ENCODE data around the gene FCHSD2. TPM values are rescaled to one million over a fixed set of nuclear protein-coding genes. Genes with fewer than 3 reads are reported as not detected.

FCHSD2 gene
- polyA plus RNA-seq, 2 of the 4 experiments (the other 2 are of a cell fraction), result 10.5 to 19.0 TPM

DNA sequence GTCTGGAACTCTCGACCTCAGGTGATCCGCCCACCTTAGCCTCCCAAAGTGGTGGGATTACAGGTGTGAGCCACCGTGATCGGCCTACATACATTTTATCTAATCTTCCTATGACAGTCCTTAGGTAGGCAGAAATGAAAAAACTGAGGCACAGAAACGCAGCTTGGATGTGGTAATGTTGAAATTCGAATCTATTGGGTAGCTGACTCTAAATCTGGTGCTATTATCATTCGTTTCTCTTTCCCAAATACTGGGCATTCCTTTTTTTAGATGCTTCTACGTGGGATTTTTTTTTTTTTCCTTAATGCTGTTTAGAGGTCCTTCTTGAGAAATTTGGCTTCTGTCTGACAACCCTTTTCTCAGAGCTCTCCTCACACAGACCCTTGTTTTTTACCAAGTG, 41.5 kb downstream of the FCHSD2 start:
- CTCF ChIA-PET, result no interaction called here
- WGBS (ENCODE audit: missing lambda C conversion rate), result 89% methylated on average over 8 of the region's 8 CpGs
- no peak overlapping the region for H3K4me2 ChIP-seq
- H3K4me1 ChIP-seq, result no peaks in the 10 kb centered on the region
- H3K27ac ChIP-seq, result no peak overlapping the region
- FAIRE-seq, result no peak
- POLR2A ChIA-PET, result no interaction called here
- no peak overlapping the region for H3K4me3 ChIP-seq
- TF ChIP-seq CHD2 (IDR thresholded peaks at IDR 0.05; ENCODE audit: low read length, partially characterized antibody) (no peak), ELK1 (IDR thresholded peaks at IDR 0.05; ENCODE audit: low read depth, low read length) (no peak), HEYL (CRISPR knock-in tag; IDR thresholded peaks at IDR 0.05) (no peak), RCOR1 (IDR thresholded peaks at IDR 0.05; ENCODE audit: low read depth, low read length) (no peak), NFE2L2 (conservative IDR thresholded peaks at IDR 0.05; ENCODE audit: low read length) (no peak), ZNF302 (CRISPR knock-in tag; IDR thresholded peaks at IDR 0.05) (no peak), TP53 (CRISPR knock-in tag; IDR thresholded peaks at IDR 0.05) (no peak), ZC3H11A (IDR thresholded peaks at IDR 0.05) (no peak), NR3C1 (IDR thresholded peaks at IDR 0.05) (no peak), EP300 (IDR thresholded peaks at IDR 0.05) (no peak)
- TF ChIP-seq, protein P1, sequence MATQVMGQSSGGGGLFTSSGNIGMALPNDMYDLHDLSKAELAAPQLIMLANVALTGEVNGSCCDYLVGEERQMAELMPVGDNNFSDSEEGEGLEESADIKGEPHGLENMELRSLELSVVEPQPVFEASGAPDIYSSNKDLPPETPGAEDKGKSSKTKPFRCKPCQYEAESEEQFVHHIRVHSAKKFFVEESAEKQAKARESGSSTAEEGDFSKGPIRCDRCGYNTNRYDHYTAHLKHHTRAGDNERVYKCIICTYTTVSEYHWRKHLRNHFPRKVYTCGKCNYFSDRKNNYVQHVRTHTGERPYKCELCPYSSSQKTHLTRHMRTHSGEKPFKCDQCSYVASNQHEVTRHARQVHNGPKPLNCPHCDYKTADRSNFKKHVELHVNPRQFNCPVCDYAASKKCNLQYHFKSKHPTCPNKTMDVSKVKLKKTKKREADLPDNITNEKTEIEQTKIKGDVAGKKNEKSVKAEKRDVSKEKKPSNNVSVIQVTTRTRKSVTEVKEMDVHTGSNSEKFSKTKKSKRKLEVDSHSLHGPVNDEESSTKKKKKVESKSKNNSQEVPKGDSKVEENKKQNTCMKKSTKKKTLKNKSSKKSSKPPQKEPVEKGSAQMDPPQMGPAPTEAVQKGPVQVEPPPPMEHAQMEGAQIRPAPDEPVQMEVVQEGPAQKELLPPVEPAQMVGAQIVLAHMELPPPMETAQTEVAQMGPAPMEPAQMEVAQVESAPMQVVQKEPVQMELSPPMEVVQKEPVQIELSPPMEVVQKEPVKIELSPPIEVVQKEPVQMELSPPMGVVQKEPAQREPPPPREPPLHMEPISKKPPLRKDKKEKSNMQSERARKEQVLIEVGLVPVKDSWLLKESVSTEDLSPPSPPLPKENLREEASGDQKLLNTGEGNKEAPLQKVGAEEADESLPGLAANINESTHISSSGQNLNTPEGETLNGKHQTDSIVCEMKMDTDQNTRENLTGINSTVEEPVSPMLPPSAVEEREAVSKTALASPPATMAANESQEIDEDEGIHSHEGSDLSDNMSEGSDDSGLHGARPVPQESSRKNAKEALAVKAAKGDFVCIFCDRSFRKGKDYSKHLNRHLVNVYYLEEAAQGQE (IDR thresholded peaks at IDR 0.05), result no peak
- no peak for DNase-seq (ENCODE audit: low read depth in 1 of 2, low spot score in 1 of 2)
- H3K9me3 ChIP-seq, result no peaks in the 10 kb centered on the region
- ATAC-seq, result no peak

GRCh38 chr11:73099512-73100266, 42.4 kb downstream of the FCHSD2 start:
- 94% methylated on average over 25 of the region's 25 CpGs for WGBS (ENCODE audit: missing lambda C conversion rate)
- no peak for FAIRE-seq
- CTCF ChIA-PET, result no interaction called here

More at GRCh38 chr11:73099512-73100266, 42.4 kb downstream of the FCHSD2 start:
- H3K4me2 ChIP-seq, result no peak overlapping the region
- POLR2A ChIA-PET, result no interaction called here
- H3K27ac ChIP-seq, result no peak overlapping the region
- ATAC-seq (no peak), DNase-seq (ENCODE audit: low read depth in 1 of 2, low spot score in 1 of 2) (no peak)
- TF ChIP-seq, protein P1 (IDR thresholded peaks at IDR 0.05), result no peak
- TF ChIP-seq CHD4 (IDR thresholded peaks at IDR 0.05; ENCODE audit: borderline replicate concordance), result no peak
- no peak for TF ChIP-seq FOSB (CRISPR knock-in tag; IDR thresholded peaks at IDR 0.05)
- TF ChIP-seq RFX5 (IDR thresholded peaks at IDR 0.05), result no peak
- no peak for TF ChIP-seq NFE2L2 (conservative IDR thresholded peaks at IDR 0.05; ENCODE audit: low read length)
- no peak for TF ChIP-seq CHD2 (IDR thresholded peaks at IDR 0.05; ENCODE audit: low read length, partially characterized antibody)
- TF ChIP-seq KDM1A (IDR thresholded peaks at IDR 0.05; ENCODE audit: low read depth), result no peak
- TF ChIP-seq TFCP2L1 (CRISPR knock-in tag; IDR thresholded peaks at IDR 0.05), result no peak
- TF ChIP-seq POLR2AphosphoS2 (conservative IDR thresholded peaks at IDR 0.05; ENCODE audit: low read length), result no peak
- TF ChIP-seq MYC (IDR thresholded peaks at IDR 0.05; ENCODE audit: borderline replicate concordance, low read length), result no peak
- no peak for TF ChIP-seq HOXA7 (CRISPR knock-in tag; IDR thresholded peaks at IDR 0.05)
- no peak for TF ChIP-seq MAZ (IDR thresholded peaks at IDR 0.05; ENCODE audit: borderline replicate concordance, low read depth, low read length)
- no peaks in the 10 kb centered on the region for H3K9me3 ChIP-seq
- H3K4me3 ChIP-seq, result no peak overlapping the region
- no peaks in the 10 kb centered on the region for H3K4me1 ChIP-seq
